HEK293T (cell line): ENCODE measurements around the gene CFAP54.

Experiments used
- CTCF ChIA-PET: fragments of 350-600 bp; formaldehyde crosslinking; extraction: SDS; loops from one replicate; lab custom pipeline; 2021; ENCODE audit warnings: antibody characterized with exemption, inconsistent platforms; lab: Yijun Ruan, JAX
- POLR2A ChIA-PET: fragments of 350-600 bp; formaldehyde crosslinking; extraction: SDS; loops from one replicate; lab custom pipeline; 2020; ENCODE audit warnings: antibody characterized with exemption, inconsistent platforms; lab: Yijun Ruan, JAX
- DNase-seq: peaks from one replicate; pipeline ENCODE4 v3.0.0; 2012; ENCODE audit warnings: mixed read lengths; ENCODE audit errors: extremely low spot score
- ARNT ChIP-seq: fragments of 450-650 bp; IDR thresholded peaks from 2 replicates; pipeline ENCODE4 v1.6.1; 2017; ENCODE audit warnings: mild to moderate bottlenecking
- BHLHE40 ChIP-seq: fragments of 450-650 bp; IDR thresholded peaks from 2 replicates; pipeline ENCODE4 v1.6.1; 2016; ENCODE audit warnings: mild to moderate bottlenecking, moderate library complexity, borderline replicate concordance
- CTBP1 ChIP-seq: fragments of 450-650 bp; IDR thresholded peaks from 2 replicates; pipeline ENCODE4 v1.6.1; 2016; ENCODE audit warnings: borderline replicate concordance
- ELF4 ChIP-seq: fragments of 450-650 bp; IDR thresholded peaks from 2 replicates; pipeline ENCODE4 v1.6.1; 2017; ENCODE audit warnings: antibody characterized with exemption
- FOXA1 ChIP-seq: fragments of 450-650 bp; IDR thresholded peaks from 2 replicates; pipeline ENCODE4 v1.6.1; 2016; ENCODE audit warnings: mild to moderate bottlenecking
- FOXK2 ChIP-seq: fragments of 450-650 bp; IDR thresholded peaks from 2 replicates; pipeline ENCODE4 v1.6.1; 2016; ENCODE audit warnings: mild to moderate bottlenecking
- FOXM1 ChIP-seq: fragments of 450-650 bp; IDR thresholded peaks from 2 replicates; pipeline ENCODE4 v1.6.1; 2017; ENCODE audit warnings: mild to moderate bottlenecking, borderline replicate concordance
- HDGF ChIP-seq: fragments of 450-650 bp; IDR thresholded peaks from 2 replicates; pipeline ENCODE4 v1.6.1; 2017; ENCODE audit warnings: antibody characterized with exemption, borderline replicate concordance
- L3MBTL2 ChIP-seq: fragments of 450-650 bp; conservative IDR thresholded peaks from 2 replicates; pipeline ENCODE4 v1.6.1; 2016; ENCODE audit warnings: mild to moderate bottlenecking
- LEF1 ChIP-seq: fragments of 450-650 bp; IDR thresholded peaks from 2 replicates; pipeline ENCODE4 v1.6.1; 2017; ENCODE audit warnings: mild to moderate bottlenecking, borderline replicate concordance
- NFRKB ChIP-seq: fragments of 450-650 bp; IDR thresholded peaks from 2 replicates; pipeline ENCODE4 v1.6.1; 2016; ENCODE audit warnings: mild to moderate bottlenecking, moderate library complexity
- SP1 ChIP-seq: fragments of 450-650 bp; IDR thresholded peaks from 2 replicates; pipeline ENCODE4 v1.6.1; 2017
- SUZ12 ChIP-seq: fragments of 450-650 bp; IDR thresholded peaks from 2 replicates; pipeline ENCODE4 v1.6.1; 2016; ENCODE audit warnings: mild to moderate bottlenecking
- TARDBP ChIP-seq: fragments of 450-650 bp; IDR thresholded peaks from 2 replicates; pipeline ENCODE4 v1.6.1; 2016
- ZNF384 ChIP-seq: fragments of 450-650 bp; IDR thresholded peaks from 2 replicates; pipeline ENCODE4 v1.6.1; 2016
- TF ChIP-seq, protein P1 (sequence below): fragments of 450-650 bp; IDR thresholded peaks from 2 replicates; pipeline ENCODE4 v1.6.1; 2016

CFAP54 gene

GRCh38 chr12:96809522-96809921, 320.1 kb downstream of the CFAP54 start:
- TF ChIP-seq BHLHE40 = no peak
- no peak for TF ChIP-seq ZNF384
- TF ChIP-seq, protein P1, sequence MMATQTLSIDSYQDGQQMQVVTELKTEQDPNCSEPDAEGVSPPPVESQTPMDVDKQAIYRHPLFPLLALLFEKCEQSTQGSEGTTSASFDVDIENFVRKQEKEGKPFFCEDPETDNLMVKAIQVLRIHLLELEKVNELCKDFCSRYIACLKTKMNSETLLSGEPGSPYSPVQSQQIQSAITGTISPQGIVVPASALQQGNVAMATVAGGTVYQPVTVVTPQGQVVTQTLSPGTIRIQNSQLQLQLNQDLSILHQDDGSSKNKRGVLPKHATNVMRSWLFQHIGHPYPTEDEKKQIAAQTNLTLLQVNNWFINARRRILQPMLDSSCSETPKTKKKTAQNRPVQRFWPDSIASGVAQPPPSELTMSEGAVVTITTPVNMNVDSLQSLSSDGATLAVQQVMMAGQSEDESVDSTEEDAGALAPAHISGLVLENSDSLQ = no peak
- TF ChIP-seq FOXA1 = no peak
- no peak for TF ChIP-seq CTBP1
- TF ChIP-seq HDGF = no peak
- no peak for TF ChIP-seq FOXK2
- TF ChIP-seq LEF1 = no peak
- TF ChIP-seq NFRKB = no peak
- TF ChIP-seq ARNT = no peak
- DNase-seq = no peak
- POLR2A ChIA-PET = no interaction called here
- CTCF ChIA-PET = no interaction called here

DNA sequence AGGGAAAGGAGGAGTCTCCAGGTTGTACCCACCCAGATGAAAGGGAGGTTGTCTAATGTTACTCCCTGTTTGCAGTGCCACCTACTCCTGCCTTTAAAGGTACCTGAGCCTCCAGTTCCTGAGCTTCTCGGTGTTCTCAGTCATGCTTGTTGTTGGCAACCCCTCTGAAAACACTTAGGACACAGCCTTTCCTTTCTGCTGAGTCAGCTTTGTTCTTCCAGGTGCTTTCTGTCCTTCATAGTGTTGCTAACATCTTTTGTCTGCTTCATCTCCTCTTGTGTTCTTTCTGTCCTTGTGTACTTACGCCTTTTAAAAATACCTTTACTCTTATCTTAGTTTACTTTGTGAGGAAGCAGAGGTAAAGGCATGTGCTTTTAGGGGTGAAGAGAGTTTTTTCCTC, 320.7 kb downstream of the CFAP54 start:
- ChIA-PET POLR2A (no interaction called here), CTCF (no interaction called here)
- DNase-seq = no peak
- TF ChIP-seq ZNF384 (no peak), HDGF (no peak), SP1 (no peak), NFRKB (no peak)
- TF ChIP-seq, protein P1 = no peak

DNA sequence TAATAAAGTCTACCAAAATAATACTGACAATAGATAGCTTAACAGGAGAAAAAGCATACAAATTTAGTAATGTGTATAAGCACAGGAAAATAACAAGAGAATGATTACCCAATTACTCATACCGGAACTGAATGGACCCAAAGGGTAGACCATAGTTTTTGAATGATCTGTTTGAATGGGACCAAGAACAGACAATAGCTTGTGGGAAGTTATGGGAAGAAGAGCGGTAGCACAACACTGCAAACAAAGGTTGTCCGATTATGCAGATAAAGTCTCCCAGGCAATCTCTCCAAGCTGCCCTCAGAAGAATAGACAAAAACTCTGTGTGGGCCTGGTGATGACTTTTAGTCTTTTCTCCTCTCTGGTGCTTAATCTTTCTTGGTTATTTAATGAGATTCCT, 321.1 kb downstream of the CFAP54 start:
- ChIA-PET CTCF (no interaction called here), POLR2A (no interaction called here)
- no peak for TF ChIP-seq CTBP1
- TF ChIP-seq SUZ12 = no peak
- no peak for TF ChIP-seq FOXK2
- TF ChIP-seq LEF1 = no peak
- no peak for TF ChIP-seq FOXM1
- no peak for TF ChIP-seq BHLHE40
- TF ChIP-seq HDGF = no peak
- no peak for TF ChIP-seq ELF4
- DNase-seq = no peak

DNA sequence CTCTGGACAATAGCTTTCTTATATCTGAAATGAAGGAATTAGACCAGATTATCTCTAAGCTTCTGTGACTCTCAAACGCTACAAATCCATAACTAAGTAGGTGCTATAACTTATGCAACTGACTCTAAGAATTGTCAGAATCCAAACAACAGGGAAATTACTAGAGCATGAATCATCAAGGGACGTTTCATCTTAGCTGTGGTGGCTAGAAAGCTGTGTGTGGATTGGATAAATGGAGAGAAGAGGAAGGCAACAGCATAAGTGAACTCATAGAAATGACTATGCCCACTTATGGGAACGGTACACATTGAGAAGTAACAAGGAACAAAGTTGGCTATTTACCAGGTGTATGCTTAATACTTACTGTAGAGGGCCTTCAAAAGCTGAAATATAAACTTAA, 321.7 kb downstream of the CFAP54 start:
- ChIA-PET CTCF (no interaction called here), POLR2A (no interaction called here)
- no peak for DNase-seq
- no peak for TF ChIP-seq HDGF
- TF ChIP-seq FOXK2 = no peak
- TF ChIP-seq, protein P1 = no peak
- no peak for TF ChIP-seq NFRKB
- no peak for TF ChIP-seq FOXA1
- TF ChIP-seq SUZ12 = no peak
- TF ChIP-seq SP1 = no peak
- no peak for TF ChIP-seq TARDBP
- TF ChIP-seq ARNT = no peak

GRCh38 chr12:96812153-96812552, 322.8 kb downstream of the CFAP54 start:
- POLR2A ChIA-PET = no interaction called here
- DNase-seq = no peak
- TF ChIP-seq FOXA1 (no peak), ELF4 (no peak)
- CTCF ChIA-PET = no interaction called here

DNA sequence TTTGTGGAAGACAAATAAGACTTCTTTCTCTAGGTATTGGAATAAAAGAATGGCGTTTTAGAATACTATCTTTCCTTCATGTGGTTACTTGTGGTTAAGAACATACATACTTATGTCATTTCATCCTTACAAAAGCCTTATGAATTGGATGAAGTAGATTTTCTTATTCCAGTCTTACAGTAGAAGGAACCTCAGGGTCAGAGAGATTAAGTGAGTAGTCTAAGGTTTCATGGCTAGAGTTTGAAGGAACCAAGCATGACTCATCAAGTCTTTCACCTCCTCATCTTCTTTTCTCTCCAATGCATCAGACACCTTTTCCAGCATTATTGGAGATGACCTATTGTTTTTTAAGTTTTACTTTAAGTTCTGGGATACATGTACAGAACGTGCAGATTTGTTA, 324.8 kb downstream of the CFAP54 start:
- TF ChIP-seq BHLHE40 (no peak), ELF4 (no peak), LEF1 (no peak), CTBP1 (no peak), ZNF384 (no peak)
- no peak for DNase-seq
- CTCF ChIA-PET = no interaction called here
- POLR2A ChIA-PET = no interaction called here

DNA sequence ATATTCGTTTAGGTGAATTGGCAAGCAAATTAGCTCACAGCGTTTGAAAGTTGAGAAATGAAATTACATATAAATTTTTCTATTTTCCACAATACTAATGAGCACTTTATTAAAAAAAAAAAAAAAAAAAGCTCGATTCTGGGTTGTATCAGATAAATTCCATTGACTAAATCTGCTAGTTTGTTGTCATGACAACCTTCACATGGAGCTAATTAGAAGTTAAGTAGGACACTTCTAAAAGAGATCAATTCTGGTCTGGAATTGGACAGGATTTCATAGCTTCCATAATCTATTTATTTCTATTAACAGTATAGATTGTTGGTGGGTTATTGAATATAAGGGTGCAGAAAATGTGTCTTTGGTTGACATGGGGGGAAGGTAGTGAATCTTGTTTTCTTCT, 332.2 kb downstream of the CFAP54 start:
- TF ChIP-seq L3MBTL2 (no peak), ARNT (no peak), FOXA1 (no peak), NFRKB (no peak), CTBP1 (no peak), HDGF (no peak), BHLHE40 (no peak), TARDBP (no peak), ZNF384 (no peak), SUZ12 (no peak), FOXK2 (no peak), LEF1 (no peak), ELF4 (no peak), FOXM1 (no peak), SP1 (no peak)
- TF ChIP-seq, protein P1 = no peak
- ChIA-PET CTCF (interaction anchor here (0.7 kb wide), 1 partner anchor 28 kb away, joined by 4 read pairs; no protein-coding TSS in a partner anchor), POLR2A (no interaction called here)
- DNase-seq = no peak
